Measurements from ENCODE around the gene EVA1A.

EVA1A gene

DNA sequence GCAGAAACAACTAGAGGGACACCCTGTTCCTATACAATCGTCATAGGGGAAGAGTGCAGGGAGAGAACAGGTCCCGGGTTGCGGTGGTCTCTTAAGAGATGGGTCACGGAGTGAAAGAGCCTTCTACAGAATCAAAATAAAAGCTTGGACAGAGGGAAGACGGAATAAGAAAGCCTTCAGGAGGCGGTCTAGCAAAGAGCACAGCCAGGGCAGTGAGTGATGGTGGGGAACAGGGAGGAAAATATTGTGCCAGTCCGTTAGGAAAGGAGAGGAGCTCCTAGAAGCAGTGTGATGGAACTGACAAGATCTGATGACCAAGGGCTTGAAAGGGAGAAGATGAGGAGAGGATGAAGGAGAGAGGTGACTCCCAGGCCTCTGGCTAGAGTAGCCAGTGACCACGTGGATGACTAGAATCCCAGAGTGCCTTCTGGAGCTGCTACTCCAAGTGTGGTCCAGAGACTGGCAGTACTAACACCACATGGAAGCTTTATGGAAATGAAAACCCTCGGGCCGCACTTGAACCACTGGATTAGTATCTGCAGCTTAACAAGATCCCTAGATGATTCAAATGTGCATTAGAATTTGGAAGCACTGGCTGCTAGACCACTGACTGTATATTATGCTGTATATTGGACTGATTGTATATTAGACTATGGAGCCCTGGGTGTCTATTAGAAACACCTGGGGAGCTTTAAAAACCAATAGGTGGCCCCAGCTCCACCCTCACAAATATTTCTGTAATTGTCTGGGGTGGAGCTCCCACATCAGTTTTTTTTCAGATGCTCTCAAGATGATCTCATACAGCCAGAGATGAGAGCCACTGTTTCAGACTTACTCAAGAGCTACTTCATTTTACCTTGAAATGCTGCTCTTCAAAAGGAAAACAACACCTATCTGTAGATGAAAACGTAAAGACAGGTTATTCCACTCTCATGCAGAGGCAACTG lies 1.1 kb upstream of the EVA1A start:
- no peak for DNase-seq

DNA sequence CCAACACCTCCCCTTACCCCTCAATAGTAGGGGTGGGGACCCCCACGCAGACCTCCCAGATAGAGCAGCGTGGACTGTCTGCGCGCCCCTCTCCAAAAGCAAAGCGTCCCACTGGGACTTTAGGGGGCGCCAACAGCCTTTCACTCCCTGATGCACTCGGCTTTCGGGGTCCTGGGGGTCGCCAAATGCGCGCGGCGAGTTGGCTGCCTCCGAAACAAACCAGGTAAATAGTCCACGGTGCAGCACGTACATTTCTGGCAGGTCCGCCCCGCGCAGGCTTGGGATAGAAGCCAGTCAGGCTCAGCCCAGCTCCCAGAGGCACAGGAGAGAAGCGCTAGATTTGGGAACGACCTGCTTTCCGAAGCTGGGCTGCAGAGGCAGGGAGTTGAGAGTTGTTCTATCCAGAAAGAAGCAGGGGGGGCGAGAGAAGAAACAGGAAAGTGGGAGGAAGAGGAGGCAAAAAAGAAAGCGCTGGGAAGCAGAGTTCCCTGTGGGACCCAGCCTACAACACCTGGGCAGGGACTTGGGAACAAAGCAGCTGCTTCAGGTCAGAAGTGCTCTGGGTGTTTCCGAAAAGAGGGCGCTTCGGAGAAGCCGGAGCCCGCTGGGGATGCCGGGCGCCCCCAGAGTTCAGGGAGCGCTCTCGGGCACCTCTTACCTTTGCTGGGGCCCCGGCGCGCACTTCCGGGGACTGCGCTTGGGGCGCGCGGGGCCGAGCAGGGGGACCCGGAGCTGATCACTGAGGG lies 544 bp downstream of the EVA1A start:
- DNase-seq, result no peak

GRCh38 chr2:75559680-75560021 lies 1.1 kb downstream of the EVA1A start:
- DNase-seq, result no peak

DNA sequence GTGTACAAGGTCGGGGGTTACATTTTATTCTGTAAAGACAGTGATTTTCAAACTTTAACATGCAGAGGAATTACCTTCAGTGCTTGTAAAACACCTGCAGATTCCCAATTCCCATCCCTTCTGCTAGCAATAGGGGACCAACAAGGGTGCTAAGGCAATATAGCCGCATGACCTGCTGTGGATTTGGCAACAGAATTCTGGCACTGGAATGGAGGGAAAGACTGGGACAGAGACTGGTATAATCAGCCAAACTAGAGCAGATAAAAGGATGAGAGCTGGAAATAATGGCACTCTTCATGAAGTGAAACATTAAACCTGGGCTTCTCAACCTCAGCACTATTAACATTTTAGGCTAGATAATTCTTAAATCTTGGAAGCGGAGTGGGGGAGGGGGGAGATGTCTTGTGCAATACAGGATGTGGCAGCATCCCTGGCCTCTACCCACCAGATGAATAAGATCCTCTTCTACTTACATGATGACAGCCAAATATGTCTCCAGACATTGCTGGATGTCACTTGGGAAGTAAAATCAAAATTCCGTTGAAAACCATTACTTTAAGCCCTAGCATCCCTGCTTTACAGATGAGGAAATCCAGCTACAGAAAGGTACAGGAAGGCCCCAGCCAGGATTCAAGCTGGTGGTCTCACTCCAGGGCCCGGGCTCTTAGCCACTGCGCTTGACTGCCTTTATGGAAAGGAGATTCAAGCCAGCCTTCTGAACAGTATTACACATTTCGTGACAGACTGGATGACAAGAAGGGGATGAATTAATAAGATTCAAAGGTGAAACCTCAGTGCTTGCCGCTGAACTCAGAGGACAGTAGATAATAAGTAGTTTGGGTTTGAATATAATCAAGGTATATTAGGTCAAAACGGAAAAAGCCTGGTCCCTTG lies 1.7 kb downstream of the EVA1A start:
- no peak for DNase-seq

GRCh38 chr2:75558136-75558535 lies 2.6 kb downstream of the EVA1A start:
- DNase-seq, result no peak

- DNase-seq, result no peak
These were observed 3.1 kb downstream of the EVA1A start for GRCh38 chr2:75557474-75558133.

DNA sequence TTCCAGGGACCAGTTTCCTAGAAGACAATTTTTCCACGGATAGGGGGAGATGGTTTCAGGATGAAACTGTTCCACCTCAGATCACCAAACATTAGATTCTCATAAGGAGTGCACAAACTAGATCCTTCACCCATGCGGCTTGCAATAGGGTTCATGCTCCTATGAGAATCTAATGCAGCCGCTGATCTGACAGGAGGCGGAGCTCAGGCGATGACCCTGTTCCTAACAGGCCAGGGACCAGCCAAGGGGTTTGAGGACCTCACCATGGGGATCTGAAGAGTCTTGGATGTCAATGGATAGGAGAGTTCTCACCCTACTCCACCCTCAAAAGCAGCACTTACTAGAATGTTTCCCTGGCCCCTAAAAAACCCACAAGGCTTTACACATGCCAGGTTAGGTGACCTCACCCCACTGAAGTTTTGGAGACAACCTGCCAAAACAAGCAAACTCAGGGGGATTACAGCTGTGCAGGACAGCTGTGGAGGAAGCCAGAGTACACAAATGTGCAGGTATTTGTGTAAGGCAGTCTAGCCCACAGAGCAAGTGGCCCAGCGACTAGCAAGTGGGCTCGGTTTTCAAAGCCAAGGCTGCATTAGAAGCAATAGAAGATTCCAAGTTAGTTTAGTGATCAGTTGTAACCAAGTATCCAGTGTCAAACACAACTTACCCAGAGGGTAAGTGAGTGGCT lies 3.9 kb downstream of the EVA1A start:
- no peak for DNase-seq

GRCh38 chr2:75555701-75556100 lies 5.0 kb downstream of the EVA1A start:
- DNase-seq, result no peak

DNA sequence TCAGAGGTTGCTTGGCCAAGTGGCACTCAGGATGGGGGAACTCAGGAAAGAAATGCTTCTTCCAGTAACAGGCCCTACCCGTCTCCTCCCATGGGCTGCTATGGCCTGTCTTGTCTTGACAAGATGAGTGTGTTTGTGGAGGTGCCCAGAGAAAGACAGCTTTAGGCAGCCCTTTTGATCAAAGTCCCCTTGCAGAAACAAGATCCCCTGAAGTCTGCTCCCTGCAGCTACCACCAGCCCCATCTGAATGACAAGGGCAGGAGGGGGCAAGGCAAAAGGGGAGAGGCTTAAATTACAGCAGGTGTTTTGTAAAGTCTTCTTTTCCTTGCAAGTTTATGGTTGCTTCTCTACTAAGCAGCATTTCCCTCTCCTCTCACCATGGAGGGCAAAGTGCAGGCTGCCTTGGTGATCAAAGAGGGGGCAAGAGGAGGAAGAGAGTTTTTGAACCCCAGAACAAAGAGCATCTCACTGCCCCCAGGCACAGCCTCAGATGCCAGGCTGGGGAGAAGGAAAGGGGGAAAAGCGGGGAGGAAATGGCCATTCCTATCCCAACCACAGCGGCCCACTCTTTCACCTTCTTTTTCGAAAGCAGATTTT lies 6.7 kb downstream of the EVA1A start:
- no peak for DNase-seq

DNA sequence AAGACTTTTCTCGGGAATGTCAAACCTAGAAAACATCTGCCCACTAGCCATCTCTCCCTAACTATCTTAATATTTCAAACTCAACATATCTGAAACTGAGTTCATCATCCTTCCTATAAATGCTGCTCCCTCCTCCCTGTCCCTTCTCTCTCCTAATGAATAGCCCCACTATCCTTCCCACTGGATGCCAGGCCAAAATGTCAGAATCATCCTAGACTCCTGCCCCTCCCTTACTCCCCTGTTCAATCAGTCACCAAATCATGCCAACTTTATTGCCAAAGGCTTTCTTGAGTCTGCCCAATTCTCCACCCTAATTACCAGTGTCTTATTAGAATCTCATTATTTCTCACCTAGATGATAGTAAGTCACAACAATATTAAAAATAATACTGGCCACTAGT lies 8.5 kb downstream of the EVA1A start:
- no peak for DNase-seq

GRCh38 chr2:75551434-75551833 lies 9.3 kb downstream of the EVA1A start:
- no peak for DNase-seq

DNA sequence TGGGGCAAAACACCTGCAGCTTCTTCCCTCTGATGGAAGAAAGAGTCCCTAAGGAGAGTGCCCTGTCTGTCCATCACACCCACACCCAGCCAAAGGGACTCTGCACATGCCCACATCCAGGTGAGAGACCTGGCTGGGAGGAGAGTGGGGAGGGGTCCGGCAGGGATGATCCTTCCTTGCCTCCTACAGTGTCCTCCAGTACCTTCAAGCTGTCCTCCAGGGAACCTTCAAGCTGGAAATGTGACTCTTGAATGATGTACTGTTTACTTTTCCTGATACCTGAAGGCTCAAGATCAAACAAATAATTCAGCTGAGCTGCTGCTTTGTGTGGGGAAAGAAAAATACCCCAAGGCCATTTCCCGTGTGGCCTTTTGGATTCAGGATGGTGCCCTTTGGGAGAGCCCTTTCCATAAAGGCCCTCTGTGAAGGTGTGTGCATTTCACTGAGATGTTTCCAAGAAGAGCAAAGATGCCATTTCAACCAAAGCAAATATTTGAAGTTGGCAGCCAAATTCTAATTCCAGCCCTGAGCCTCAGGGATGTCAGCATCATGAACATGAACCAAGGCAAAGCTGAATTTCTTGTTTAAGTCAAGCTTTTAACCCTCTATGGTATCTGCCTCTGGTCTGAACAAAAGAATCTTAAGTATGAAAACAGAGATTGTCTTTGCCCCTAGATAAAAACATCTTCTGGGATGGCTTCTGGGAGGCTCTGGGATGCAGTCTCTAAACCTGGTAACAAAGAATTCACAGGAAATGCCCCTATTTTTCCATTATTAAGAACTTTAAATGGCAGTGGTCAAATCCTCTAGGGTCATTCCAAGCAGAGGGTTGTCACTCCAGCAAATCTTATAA lies 11.1 kb downstream of the EVA1A start:
- DNase-seq, result no peak

DNA sequence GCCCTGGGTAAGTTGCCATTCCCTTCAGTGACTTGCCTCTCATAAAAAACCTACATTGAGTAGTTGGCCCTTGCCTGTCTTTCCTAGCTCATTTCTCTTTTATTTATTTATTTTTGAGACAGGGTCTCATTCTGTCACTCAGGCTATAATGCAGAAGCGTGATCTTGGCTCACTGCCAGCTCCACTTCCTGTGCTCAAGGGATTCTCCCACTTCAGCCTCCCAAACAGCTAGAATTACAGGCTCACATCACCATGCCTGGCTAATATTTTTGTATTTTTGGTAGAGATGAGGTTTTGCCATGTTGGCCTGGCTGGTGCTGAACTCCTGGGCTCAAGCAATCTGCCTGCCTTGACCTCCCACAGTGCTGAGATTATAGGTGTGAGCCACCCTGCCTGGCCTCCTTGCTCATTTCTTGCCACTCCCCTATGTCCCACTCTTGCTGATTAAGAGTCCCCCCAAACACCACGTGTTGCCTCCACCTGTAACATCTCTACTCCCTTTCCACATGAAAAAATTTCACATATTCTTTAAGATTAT lies 12.6 kb downstream of the EVA1A start:
- DNase-seq, result no peak

DNA sequence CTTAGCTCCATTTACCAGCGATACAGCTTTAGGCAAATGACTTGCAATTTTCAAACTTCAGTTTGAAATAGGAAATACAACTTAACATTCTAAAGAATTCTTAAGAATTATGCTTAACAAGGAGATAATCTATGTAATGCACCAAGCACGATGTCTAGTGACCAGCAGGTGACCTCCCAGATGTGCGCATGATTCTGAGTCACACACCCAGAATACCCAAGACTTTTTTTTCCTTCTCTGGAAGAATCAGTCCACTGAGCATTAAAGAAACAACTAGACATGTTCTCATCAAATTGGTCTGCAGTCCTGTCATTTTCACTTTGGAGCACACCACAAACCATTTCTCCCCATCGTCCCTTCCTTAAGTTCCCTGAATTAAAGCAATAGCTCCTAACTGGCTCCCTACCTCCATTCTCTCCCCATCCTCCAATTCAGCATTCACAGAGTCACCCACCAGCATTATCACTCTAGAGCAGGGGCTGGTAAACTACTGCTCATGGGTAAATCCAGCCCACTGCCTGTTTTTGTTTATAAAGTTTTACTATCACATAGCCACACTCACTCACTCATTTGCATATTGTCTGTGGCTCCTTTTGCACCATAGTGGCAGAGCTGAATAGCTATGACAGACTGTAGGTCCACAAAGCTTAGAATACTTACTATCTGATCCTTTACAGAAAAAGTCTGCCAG lies 13.2 kb downstream of the EVA1A start:
- no peak for DNase-seq

GRCh38 chr2:75545922-75546321 lies 14.8 kb downstream of the EVA1A start:
- DNase-seq, result no peak

DNA sequence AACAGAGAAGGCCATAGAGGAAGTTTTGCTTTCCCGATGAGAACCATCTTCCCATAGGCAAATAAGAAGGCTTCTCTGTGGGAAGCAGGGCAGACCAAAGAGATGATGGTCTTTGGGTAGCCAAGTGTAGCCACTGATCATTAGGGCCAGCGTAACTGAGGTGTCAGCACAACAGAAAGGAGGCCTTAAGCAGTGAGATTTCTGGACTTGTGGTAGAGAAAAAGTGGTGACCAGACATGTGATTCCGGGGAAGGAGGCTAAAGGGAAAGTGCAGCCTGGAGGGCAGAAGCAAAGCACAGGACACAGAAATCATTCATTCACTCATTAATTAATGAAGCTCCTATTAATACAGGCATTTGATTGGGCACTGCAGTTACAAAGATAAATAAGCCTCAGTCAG lies 15.4 kb downstream of the EVA1A start:
- DNase-seq, result no peak

DNA sequence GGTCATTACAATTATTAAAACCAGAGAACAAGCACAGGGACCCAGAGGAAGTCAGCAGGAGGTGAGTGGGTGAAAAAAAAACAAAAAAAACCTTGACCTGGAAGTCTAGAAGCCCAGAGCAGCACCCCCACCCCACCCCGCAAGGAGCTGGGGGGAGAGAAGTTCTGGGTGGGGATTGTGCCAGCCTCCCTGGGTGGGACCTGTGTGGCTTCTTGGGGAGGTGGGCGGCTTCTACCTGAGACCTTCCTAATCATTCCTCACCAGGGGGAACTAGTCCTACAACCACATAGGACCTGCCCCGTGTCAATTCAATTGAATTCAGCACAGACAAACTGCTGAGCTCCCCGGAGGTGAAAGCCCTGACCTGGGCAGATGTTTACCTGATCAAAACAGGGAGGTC lies 17.3 kb downstream of the EVA1A start:
- no peak for DNase-seq

DNA sequence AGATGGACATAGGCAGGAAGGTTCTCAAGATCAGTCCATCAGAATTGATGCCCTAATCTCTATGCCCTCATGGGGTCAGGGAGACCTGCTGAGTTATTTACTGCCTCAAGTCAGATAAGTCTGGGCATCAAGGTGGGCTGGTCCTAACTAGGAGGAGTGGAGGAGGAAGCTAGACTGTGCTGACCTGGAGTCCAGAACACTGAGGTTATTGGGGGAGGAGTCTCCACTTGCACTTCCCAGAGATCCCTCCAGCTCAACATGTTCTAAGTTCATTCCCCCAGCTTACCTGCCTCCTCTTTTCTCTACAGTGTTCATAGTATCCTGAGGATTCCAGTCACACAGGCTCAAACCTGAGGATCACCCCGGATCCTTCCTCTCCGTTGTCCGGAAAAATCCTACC lies 19.3 kb downstream of the EVA1A start:
- DNase-seq, result no peak

- no peak for DNase-seq
These were observed 19.7 kb downstream of the EVA1A start for GRCh38 chr2:75540994-75541393.
